NCI-H82 treated with DMSO at 0.1 percent for 48 hours (cell line): ENCODE results near the gene NOXRED1.
A peak's percentile ranks its signal among the peaks of the same experiment; 100 is the strongest.

Experiments
- DNase-seq: peaks from one replicate; lab custom pipeline; 2025; ENCODE audit not compliant: unreplicated experiment; lab: John Stamatoyannopoulos, UW

NOXRED1 gene

GRCh38 chr14:77409131-77409533, 14.2 kb downstream of the NOXRED1 start:
- no peak for DNase-seq

GRCh38 chr14:77407158-77407557, 16.2 kb downstream of the NOXRED1 start:
- no peak for DNase-seq

DNA sequence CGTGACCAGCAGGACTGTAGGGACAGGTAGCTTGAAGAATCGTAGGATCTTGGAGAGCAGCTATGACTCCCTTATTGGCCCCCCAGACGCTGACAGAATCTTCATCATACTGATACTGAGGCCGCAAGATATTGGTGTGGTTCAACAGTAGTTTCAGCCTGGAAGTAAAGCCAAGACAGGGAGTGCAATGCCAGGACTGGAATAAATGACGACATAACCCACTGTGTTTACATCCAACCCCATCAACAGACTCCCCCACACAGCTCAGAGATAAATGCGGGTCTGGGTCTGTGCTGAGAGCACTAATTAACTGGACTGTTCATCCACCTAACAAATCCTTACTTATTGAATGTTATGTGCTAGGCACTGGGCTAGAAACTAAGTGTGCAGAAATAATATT, 16.6 kb downstream of the NOXRED1 start:
- no peak for DNase-seq

DNA sequence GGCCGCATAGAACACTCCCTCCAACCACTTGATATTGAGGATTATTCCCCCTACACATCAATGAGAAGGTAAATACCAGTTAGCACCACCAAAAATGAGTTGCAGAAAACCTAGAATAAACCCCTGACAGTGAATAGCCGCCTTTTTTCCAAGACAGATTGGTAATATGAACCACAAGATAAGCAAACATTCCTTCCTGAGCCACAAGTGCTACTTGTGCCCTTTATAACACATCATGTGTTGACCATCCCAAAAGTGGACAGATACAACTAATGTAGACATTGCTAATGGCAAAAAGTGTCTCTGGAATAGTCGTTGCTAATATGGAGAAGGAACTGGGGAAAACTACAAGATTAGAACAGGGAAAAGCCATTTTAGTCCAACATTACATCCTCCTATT, 17.2 kb downstream of the NOXRED1 start:
- DNase-seq: no peak

- DNase-seq: no peak
These were observed 19.6 kb downstream of the NOXRED1 start for GRCh38 chr14:77403768-77404167.

DNA sequence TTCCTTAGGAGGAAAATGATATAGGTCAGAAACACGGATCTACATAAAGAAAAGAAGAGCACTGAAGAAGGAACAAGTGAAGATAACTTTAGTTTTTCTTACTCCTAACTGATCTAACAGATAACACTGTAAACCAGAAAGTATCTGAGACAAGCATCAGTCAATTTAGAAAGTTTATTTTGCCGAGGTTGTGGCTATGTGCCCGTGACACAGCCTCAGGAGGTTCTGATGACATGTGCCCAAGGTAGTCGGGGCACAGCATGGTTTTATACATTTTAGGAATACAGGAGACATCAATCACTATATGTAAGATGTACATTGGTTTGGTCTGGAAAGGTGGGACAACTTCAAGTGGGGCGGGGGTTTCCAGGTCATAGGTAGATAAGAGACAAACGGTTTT, 23.1 kb downstream of the NOXRED1 start:
- DNase-seq: no peak

GRCh38 chr14:77390188-77390587, 33.1 kb downstream of the NOXRED1 start:
- no peak for DNase-seq

DNA sequence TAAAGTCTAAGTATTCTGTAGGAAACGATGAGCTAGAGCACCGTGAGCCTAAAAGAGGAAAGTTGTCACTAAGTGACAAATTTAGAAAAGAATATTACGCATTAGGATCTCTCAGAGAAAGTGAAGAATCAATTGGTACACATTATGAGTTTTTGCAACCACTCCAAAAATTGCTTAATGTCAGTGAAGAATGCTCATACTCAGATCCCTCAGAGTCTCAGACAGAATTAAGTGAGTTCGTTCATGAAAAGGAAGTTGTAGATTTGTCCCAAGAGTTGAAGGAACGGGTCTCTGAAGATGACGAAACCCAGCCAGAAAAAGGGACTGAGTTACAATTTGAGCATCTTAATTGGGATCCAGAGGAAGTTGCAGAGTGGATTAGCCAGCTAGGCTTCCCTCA, 44.6 kb downstream of the NOXRED1 start:
- DNase-seq: no peak

DNA sequence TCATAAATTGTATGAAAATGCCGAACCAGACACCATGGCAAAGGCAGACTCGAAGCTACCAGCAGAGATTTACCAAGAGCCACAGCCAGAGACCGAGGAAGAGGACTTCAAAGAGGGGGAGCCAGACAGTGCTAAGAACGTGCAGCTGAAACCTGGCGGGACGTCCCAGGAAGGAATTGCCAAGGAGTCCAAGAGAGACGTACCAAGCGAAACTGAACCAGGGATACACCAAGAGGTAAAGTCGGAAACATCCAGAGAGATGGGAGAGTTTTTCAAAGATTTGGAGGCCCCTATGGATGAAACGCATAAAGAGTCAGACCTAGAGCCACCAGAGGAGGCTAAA, 45.9 kb downstream of the NOXRED1 start:
- no peak for DNase-seq

- DNase-seq: peak; percentile 69
These were observed 46.4 kb downstream of the NOXRED1 start, which contains the start of the genes SAMD15 and TMED8 for GRCh38 chr14:77376771-77377501. Gene SAMD15 (plus strand): TSS chr14:77377379. CDS start chr14:77377419, 40 bp downstream. Gene TMED8 (minus strand): TSS chr14:77377094. CDS start chr14:77377053, 41 bp downstream.

- DNase-seq: no peak
These were observed 47.2 kb downstream of the NOXRED1 start for GRCh38 chr14:77375973-77376770.

DNA sequence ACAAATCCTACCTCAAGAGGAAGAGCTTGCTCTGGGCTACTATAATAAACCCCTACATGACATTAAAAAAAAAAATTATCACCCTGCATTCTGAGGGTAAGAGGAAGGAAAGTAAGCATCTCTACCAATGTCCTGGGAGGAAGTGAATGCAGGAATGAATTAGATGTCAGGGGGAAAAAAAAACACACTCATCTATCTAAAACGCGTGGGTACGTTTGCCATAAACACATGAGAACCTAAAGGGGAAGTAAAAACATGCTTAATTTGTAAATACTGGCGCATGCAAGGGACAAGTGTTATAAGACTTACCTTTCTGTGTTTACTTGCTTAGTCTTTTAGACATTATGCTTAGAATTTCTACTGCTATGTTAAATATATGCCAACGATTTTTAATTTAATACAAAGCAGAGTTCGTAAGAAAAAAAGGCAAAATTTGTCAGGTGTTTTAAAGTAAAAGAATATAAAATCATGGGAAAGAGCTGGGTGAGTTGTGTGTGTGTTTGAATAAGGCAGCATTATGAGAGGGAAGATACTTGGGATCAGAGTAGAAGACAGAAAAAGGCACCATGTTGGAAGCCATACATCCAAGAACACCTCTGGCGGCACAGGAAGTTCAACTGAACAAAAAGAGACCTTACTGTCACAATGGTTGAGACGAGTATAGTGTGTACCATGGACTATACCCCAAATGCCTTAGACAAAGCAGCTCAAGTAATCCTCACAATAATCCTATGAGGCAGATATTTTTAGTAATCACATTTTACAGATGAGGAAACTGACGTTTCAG, 48.0 kb downstream of the NOXRED1 start:
- DNase-seq: no peak

- DNase-seq: peak; percentile 28
These were observed 51.0 kb downstream of the NOXRED1 start for GRCh38 chr14:77372304-77372841.

GRCh38 chr14:77369285-77369684, 54.0 kb downstream of the NOXRED1 start:
- DNase-seq: no peak

DNA sequence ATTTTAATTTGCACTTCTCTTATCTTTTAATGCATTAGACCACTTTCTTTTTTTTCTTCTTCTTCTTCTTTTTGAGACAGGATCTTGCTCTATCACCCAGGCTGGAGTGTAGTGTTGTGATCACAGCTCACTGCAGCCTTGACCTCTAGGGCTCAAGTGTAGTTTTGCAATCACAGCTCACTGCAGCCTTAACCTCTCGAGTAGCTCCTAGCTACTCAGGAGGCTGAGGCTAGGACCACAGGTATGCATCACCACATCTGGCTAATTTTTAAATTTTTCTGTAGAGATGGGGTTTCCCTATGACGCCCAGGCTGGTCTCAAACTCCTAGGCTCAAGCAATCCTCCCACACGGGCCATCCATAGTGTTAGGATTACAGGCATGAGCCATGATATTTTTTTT, 59.2 kb downstream of the NOXRED1 start:
- no peak for DNase-seq

DNA sequence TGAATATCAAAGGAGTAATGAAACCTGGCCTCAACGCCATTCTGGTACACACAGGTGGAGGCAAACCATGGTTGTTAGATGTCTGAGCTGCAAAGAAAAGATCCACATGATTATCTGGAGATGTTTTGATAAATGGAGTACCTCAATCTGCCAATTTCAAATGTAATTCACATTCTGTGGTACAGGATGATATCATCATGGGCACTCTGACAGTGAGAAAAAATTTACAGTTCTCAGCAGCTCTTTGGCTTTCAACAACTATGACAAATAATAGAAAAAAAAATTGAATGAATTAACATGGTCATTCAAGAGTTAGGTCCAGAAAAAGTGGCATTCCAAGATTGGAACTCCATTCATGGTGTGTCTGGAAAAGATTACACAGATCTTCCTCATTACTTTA, 63.7 kb downstream of the NOXRED1 start:
- no peak for DNase-seq

GRCh38 chr14:77356899-77357298, 66.4 kb downstream of the NOXRED1 start:
- DNase-seq: no peak

DNA sequence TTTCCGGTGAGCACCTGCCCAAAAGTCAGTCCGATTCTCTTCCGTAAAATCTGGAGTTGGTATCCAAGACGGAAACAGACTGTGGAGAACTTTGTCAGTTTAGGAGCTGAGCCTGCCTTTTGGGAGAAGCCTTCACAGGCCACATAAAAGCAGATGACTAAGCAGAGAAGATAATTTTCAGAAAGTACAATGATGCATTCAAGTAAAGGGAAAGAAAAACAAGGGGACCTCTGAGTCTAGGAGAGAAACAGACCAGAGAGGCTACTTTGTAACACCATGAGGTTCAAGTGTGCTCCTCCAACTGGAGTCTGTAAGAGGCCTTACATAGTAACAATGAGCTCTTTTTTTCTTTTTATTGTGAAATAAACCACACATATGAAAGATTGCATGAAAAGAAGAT, 67.5 kb downstream of the NOXRED1 start:
- no peak for DNase-seq

GRCh38 chr14:77353469-77354141, 69.7 kb downstream of the NOXRED1 start:
- DNase-seq: no peak

DNA sequence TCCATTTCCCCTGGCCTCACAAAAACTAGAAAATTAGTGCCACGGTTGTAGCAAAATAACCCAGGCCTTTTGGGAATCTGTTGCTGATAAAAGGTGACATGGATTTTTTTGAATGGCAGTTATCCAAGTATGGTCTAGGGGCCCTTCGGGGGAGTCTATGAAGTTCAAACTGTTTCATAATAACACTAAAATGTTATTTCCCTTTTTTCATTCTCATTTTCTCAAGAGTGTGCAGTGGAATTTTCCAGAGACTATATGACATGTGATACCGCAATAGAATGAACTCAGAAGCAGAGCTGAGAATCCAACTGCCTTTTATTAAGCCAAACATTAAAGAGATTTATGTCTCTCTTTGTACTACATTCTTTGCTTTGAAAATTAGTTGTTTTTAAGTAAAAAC, 75.6 kb downstream of the NOXRED1 start:
- no peak for DNase-seq

GRCh38 chr14:77346495-77346894, 76.8 kb downstream of the NOXRED1 start:
- DNase-seq: no peak
